Esophagus (tissue), 2 donors: ENCODE results near the gene BMP10. TPM values are rescaled to one million over a fixed set of nuclear protein-coding genes. Genes with fewer than 3 reads are reported as not detected.

Source experiments
- H3K27ac ChIP-seq, 2 donors: one replicate each; pipeline ENCODE4 v1.5.1; 2013; ENCODE audit warnings: low read depth in 2 of 2, mild to moderate bottlenecking in 2 of 2, inconsistent platforms in 1 of 2, low read length in 1 of 2, moderate library complexity in 1 of 2
- H3K27me3 ChIP-seq, 2 donors: one replicate each; pipeline ENCODE4 v1.6.1; 2013; ENCODE audit warnings: low read length in 2 of 2, control low read depth in 1 of 2, mild to moderate bottlenecking in 1 of 2; ENCODE audit not compliant: insufficient read depth in 2 of 2, control insufficient read depth in 1 of 2
- H3K36me3 ChIP-seq, 2 donors: one replicate each; pipeline ENCODE4 v1.6.1; 2013; ENCODE audit warnings: low read length in 1 of 2; ENCODE audit not compliant: control insufficient read depth in 2 of 2, insufficient read depth in 2 of 2
- H3K4me1 ChIP-seq, 2 donors: one replicate each; pipeline ENCODE4 v1.6.1; 2013; ENCODE audit warnings: low read length in 1 of 2; ENCODE audit not compliant: control insufficient read depth in 2 of 2, insufficient read depth in 2 of 2
- H3K4me3 ChIP-seq, 2 donors: one replicate each; pipeline ENCODE4 v1.5.1; 2013; ENCODE audit warnings: low read length in 2 of 2, mild to moderate bottlenecking in 2 of 2, low read depth in 1 of 2, moderate library complexity in 1 of 2
- H3K9me3 ChIP-seq, 2 donors: one replicate each; pipeline ENCODE4 v1.6.1; 2013; ENCODE audit warnings: mild to moderate bottlenecking in 2 of 2, low read depth in 1 of 2, low read length in 1 of 2, moderate library complexity in 1 of 2; ENCODE audit not compliant: control insufficient read depth in 2 of 2, insufficient read depth in 1 of 2
- WGBS, 2 donors: extraction: QIAGEN DNeasy Blood & Tissue Kit; methylation state at CpG; one replicate each; pipeline ENCODE4 v1.1.7; 2013; 5-methylcytosine and 5-hydroxymethylcytosine counted together
- polyA plus RNA-seq, 2 donors: library from polyadenylated mRNA; stranded (reverse); fragments of 200-250 nt; gene quantifications; one replicate each; pipeline ENCODE4 v1.2.3, GENCODE V29; 2013
- donor health status: healthy with polysubstance abuse.
- donor health status: Bipolar disorder and iron deficiency.

The BMP10 gene
- polyA plus RNA-seq, 2 donors, result not detected

DNA sequence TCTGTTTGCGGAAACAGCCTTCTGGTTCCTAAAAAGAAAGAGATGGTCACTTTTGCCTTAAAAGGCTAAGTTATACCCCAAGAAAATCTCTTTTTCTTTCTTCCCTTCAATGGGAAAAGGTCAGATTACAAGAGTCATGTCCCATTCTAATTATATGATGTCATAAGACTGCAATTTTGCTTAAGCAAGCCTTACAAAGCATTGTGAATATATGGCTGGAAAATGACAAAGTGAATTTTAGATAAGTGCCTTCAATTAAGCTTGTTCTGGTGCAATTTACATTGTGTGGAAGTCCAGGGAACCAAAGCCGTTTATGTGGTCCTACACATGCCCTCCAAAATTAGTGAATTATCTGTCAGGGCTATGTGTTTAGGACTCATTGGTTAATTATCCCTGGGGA lies 7.6 kb upstream of the BMP10 start:
- no peak overlapping the region for H3K4me3 ChIP-seq
- H3K9me3 ChIP-seq, result no peaks in the 10 kb centered on the region
- H3K27me3 ChIP-seq, result no peaks in the 10 kb centered on the region
- no peak overlapping the region for H3K27ac ChIP-seq
- H3K4me1 ChIP-seq, result no peaks in the 10 kb centered on the region
- 86 to 93% methylated on average over 2 of the region's 2 CpGs for WGBS, 2 donors
- H3K36me3 ChIP-seq, result no peaks in the 10 kb centered on the region

GRCh38 chr2:68878071-68878711 lies 7.0 kb upstream of the BMP10 start:
- WGBS, 2 donors, result 66 to 79% methylated on average over 6 of the region's 6 CpGs

GRCh38 chr2:68877079-68877772 lies 6.0 kb upstream of the BMP10 start:
- Histone ChIP-seq H3K36me3 (no peaks in the 10 kb centered on the region), H3K9me3 (no peaks in the 10 kb centered on the region), H3K4me3 (no peak overlapping the region), H3K27ac (no peak overlapping the region), H3K27me3 (no peaks in the 10 kb centered on the region), H3K4me1 (no peaks in the 10 kb centered on the region)
- 61 to 68% methylated on average over 3 of the region's 3 CpGs for WGBS, 2 donors

More at GRCh38 chr2:68878071-68878711, 7.0 kb upstream of the BMP10 start:
- Histone ChIP-seq H3K4me1 (no peaks in the 10 kb centered on the region), H3K4me3 (no peak overlapping the region), H3K27ac (no peak overlapping the region), H3K36me3 (no peaks in the 10 kb centered on the region), H3K27me3 (no peaks in the 10 kb centered on the region), H3K9me3 (no peaks in the 10 kb centered on the region)

GRCh38 chr2:68870215-68870614 lies 982 bp downstream of the BMP10 start:
- no peak overlapping the region for H3K4me3 ChIP-seq
- 33 to 58% methylated on average over 2 of the region's 2 CpGs for WGBS, 2 donors
- no peak overlapping the region for H3K27ac ChIP-seq
- H3K9me3 ChIP-seq, result no peaks in the 10 kb centered on the region
- no peaks in the 10 kb centered on the region for H3K27me3 ChIP-seq
- no peaks in the 10 kb centered on the region for H3K4me1 ChIP-seq
- no peaks in the 10 kb centered on the region for H3K36me3 ChIP-seq

GRCh38 chr2:68865108-68865507 lies 6.1 kb downstream of the BMP10 start:
- no peaks in the 10 kb centered on the region for H3K9me3 ChIP-seq
- no peaks in the 10 kb centered on the region for H3K4me1 ChIP-seq
- H3K36me3 ChIP-seq, result no peaks in the 10 kb centered on the region
- no peak overlapping the region for H3K27ac ChIP-seq
- no peak overlapping the region for H3K4me3 ChIP-seq
- no peaks in the 10 kb centered on the region for H3K27me3 ChIP-seq

GRCh38 chr2:68863996-68864395 lies 7.2 kb downstream of the BMP10 start:
- 72 to 81% methylated on average over 2 of the region's 2 CpGs for WGBS, 2 donors
- no peaks in the 10 kb centered on the region for H3K4me1 ChIP-seq
- no peak overlapping the region for H3K27ac ChIP-seq
- no peaks in the 10 kb centered on the region for H3K27me3 ChIP-seq
- H3K4me3 ChIP-seq, result no peak overlapping the region
- no peaks in the 10 kb centered on the region for H3K36me3 ChIP-seq
- no peaks in the 10 kb centered on the region for H3K9me3 ChIP-seq

- no peak overlapping the region for H3K27ac ChIP-seq
- no peaks in the 10 kb centered on the region for H3K9me3 ChIP-seq
- no peak overlapping the region for H3K4me3 ChIP-seq
- H3K36me3 ChIP-seq, result no peaks in the 10 kb centered on the region
- 71 to 75% methylated on average over 7 of the region's 7 CpGs for WGBS, 2 donors
- no peaks in the 10 kb centered on the region for H3K4me1 ChIP-seq
- no peaks in the 10 kb centered on the region for H3K27me3 ChIP-seq
Observed at GRCh38 chr2:68862889-68863288, 8.3 kb downstream of the BMP10 start.

GRCh38 chr2:68861330-68861729 lies 9.9 kb downstream of the BMP10 start:
- no peaks in the 10 kb centered on the region for H3K9me3 ChIP-seq
- H3K4me1 ChIP-seq, result no peaks in the 10 kb centered on the region
- no peak overlapping the region for H3K27ac ChIP-seq
- no peaks in the 10 kb centered on the region for H3K36me3 ChIP-seq
- H3K4me3 ChIP-seq, result no peak overlapping the region
- H3K27me3 ChIP-seq, result no peaks in the 10 kb centered on the region

- Histone ChIP-seq H3K27me3 (no peaks in the 10 kb centered on the region), H3K27ac (no peak overlapping the region), H3K36me3 (no peaks in the 10 kb centered on the region), H3K9me3 (no peaks in the 10 kb centered on the region), H3K4me3 (no peak overlapping the region), H3K4me1 (no peaks in the 10 kb centered on the region)
- WGBS, 2 donors, result 73 to 77% methylated on average over 3 of the region's 3 CpGs
Observed at GRCh38 chr2:68860111-68860510, 11.1 kb downstream of the BMP10 start.

GRCh38 chr2:68857855-68858456 lies 13.2 kb downstream of the BMP10 start:
- H3K9me3 ChIP-seq, result no peaks in the 10 kb centered on the region
- H3K4me3 ChIP-seq, result no peak overlapping the region
- WGBS, 2 donors, result 47 to 63% methylated on average over 4 of the region's 4 CpGs
- no peaks in the 10 kb centered on the region for H3K36me3 ChIP-seq
- H3K4me1 ChIP-seq, result no peaks in the 10 kb centered on the region
- no peak overlapping the region for H3K27ac ChIP-seq
- H3K27me3 ChIP-seq, result no peaks in the 10 kb centered on the region
